Parathyroid adenoma (tissue), 2 donors: ENCODE measurements around the gene DCANP1.

ENCODE experiments used
- H2AFZ ChIP-seq: fragments of 300-600 bp; sonication (generic); one replicate; pipeline ENCODE4 v1.7.0; 2017; ENCODE audit warnings: antibody characterized with exemption, mild to moderate bottlenecking
- H3K27ac ChIP-seq: fragments of 300-600 bp; sonication (generic); one replicate; pipeline ENCODE4 v1.7.0; 2017
- H3K27me3 ChIP-seq: fragments of 300-600 bp; sonication (generic); one replicate; pipeline ENCODE4 v1.7.0; 2017; ENCODE audit warnings: low read length; ENCODE audit not compliant: control insufficient read depth, insufficient read depth
- H3K36me3 ChIP-seq: fragments of 300-600 bp; sonication (generic); one replicate; pipeline ENCODE4 v1.7.0; 2017; ENCODE audit warnings: low read length; ENCODE audit not compliant: control insufficient read depth, insufficient read depth
- H3K4me1 ChIP-seq: fragments of 300-600 bp; sonication (generic); one replicate; pipeline ENCODE4 v1.7.0; 2017; ENCODE audit warnings: control low read depth
- H3K4me2 ChIP-seq: fragments of 300-600 bp; sonication (generic); one replicate; pipeline ENCODE4 v1.7.0; 2017; ENCODE audit warnings: low read length
- H3K4me3 ChIP-seq: fragments of 300-600 bp; sonication (generic); one replicate; pipeline ENCODE4 v1.7.0; 2017; ENCODE audit warnings: low read depth, low read length
- H3K79me2 ChIP-seq: fragments of 300-600 bp; sonication (generic); one replicate; pipeline ENCODE4 v1.7.0; 2017; ENCODE audit warnings: control low read depth
- H3K9ac ChIP-seq: fragments of 300-600 bp; sonication (generic); one replicate; pipeline ENCODE4 v1.7.0; 2017; ENCODE audit warnings: mild to moderate bottlenecking
- H3K9me3 ChIP-seq: fragments of 300-600 bp; sonication (generic); one replicate; pipeline ENCODE4 v1.7.0; 2017; ENCODE audit warnings: low read length; ENCODE audit not compliant: control insufficient read depth
- CTCF ChIP-seq: fragments of 300-600 bp; sonication (generic); IDR thresholded peaks from one replicate; pipeline ENCODE4 v1.7.0; 2017; ENCODE audit warnings: antibody characterized with exemption, mild to moderate bottlenecking
- donor health status: primary hyperparathyroidism.

DCANP1 gene

DNA sequence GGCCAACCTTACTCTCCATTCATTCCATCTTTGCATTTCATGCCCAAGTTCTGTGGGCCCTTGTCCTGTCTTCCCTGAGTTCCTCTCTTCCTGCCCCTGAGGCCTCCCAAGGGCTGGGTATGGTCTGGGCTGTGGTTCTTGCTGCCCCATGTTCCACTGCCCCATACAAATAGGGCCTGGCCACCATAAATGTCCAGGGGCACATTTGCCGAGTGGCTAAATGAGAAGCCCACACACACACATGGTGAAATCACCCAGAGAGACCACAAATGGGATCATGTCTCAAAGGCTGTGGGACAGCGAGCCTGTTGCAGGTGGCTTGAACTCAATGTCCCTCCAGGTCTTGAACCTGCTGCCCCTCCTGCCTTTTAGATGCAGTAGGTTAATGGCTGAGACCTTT is 3.8 kb upstream of the DCANP1 start:
- Histone ChIP-seq H3K4me3 (no peak overlapping the region), H3K9me3 (no peaks in the 10 kb centered on the region), H3K27me3 (no peaks in the 10 kb centered on the region), H3K36me3 (no peaks in the 10 kb centered on the region), H3K4me2 (no peak overlapping the region), H3K4me1 (no peaks in the 10 kb centered on the region), H3K79me2 (no peaks in the 10 kb centered on the region), H3K27ac (no peak overlapping the region), H3K9ac (no peak overlapping the region), H2AFZ (no peak overlapping the region)
- no peak for TF ChIP-seq CTCF

DNA sequence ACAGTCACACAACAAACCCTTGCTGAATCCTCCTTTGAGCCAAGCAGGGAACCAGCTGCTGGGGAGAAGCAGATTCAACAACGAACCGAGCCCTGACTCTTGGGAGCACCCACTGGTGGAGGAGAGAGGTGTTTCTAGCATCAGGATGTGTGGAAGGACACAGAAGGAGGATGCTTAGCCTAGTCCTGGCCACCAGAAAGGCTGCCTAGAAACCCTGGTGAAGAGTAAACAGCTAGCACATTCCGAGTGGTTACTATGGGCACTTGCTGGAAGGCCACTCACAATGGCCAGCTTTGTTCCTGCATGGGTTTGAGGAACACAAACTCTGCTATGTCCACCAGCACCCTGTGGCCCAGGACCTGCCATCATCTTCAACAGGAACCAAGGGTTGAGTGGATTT is 3.2 kb upstream of the DCANP1 start:
- Histone ChIP-seq H3K36me3 (no peaks in the 10 kb centered on the region), H3K9me3 (no peaks in the 10 kb centered on the region), H3K79me2 (no peaks in the 10 kb centered on the region), H3K4me2 (no peak overlapping the region), H3K27me3 (no peaks in the 10 kb centered on the region), H2AFZ (no peak overlapping the region), H3K9ac (no peak overlapping the region), H3K4me3 (no peak overlapping the region), H3K27ac (no peak overlapping the region), H3K4me1 (no peaks in the 10 kb centered on the region)
- no peak for TF ChIP-seq CTCF

DNA sequence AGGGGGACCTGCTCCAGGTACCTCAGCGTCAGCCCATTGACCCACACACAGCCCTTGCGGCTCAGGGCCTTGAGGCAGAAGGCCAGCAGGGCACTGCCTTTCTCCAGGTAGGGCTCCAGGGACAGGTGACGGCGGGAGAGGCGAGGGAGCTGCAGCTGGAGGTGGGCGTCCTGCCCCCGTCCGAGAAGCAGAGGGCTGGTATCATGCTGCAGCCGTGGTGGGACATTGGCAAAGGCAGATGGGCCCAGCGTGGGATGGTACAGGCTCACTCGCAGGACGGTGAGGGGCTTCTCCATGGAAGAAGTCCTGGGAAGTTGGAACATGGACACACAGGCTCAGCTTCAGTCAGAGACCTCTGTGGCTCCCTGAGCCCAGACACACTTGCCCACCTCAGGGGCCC is 2.5 kb upstream of the DCANP1 start:
- Histone ChIP-seq H3K36me3 (no peaks in the 10 kb centered on the region), H3K27me3 (no peaks in the 10 kb centered on the region), H3K27ac (no peak overlapping the region), H3K4me3 (no peak overlapping the region), H3K9ac (no peak overlapping the region), H3K4me2 (no peak overlapping the region), H3K79me2 (no peaks in the 10 kb centered on the region), H2AFZ (no peak overlapping the region), H3K4me1 (no peaks in the 10 kb centered on the region), H3K9me3 (no peaks in the 10 kb centered on the region)
- no peak for TF ChIP-seq CTCF

DNA sequence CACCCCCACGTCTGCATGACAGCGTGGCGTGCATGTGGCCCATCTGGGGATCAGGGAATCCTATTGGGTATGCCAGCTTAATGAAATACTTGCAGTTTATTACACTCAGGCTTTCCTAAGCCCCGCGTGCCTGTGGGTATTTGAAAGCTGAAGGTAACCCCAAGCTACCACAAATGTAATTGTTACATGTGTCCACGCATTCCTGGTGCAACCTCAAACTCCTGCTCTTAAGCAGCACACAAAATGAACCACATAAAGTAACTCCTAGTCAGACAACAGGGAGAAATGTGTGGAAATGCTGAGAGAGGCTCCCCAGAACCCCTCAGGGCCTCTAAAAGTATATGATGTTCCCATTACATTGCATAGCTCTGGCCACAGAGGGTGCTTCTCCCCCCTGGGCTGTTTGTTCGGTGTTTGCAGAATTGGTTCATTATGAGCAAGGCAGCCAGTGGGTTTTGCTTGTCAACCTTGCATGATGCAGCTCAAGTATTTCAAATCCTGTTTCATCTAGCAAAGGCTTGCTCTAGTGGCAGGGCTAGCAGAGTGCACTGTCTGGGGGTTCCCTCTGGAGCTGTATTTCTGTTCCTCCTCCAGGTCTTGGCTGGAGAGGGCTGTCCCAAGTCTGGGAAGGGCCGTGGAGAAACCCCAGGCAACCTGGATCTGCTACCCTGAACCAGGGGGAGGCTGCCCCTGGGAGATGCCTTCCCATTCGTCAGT is 1.8 kb upstream of the DCANP1 start:
- no peaks in the 10 kb centered on the region for H3K27me3 ChIP-seq
- H2AFZ ChIP-seq = no peak overlapping the region
- no peak overlapping the region for H3K4me2 ChIP-seq
- no peak for TF ChIP-seq CTCF
- H3K9me3 ChIP-seq = no peaks in the 10 kb centered on the region
- no peaks in the 10 kb centered on the region for H3K79me2 ChIP-seq
- H3K9ac ChIP-seq = no peak overlapping the region
- no peak overlapping the region for H3K27ac ChIP-seq
- H3K4me1 ChIP-seq = no peaks in the 10 kb centered on the region
- no peaks in the 10 kb centered on the region for H3K36me3 ChIP-seq
- H3K4me3 ChIP-seq = no peak overlapping the region

DNA sequence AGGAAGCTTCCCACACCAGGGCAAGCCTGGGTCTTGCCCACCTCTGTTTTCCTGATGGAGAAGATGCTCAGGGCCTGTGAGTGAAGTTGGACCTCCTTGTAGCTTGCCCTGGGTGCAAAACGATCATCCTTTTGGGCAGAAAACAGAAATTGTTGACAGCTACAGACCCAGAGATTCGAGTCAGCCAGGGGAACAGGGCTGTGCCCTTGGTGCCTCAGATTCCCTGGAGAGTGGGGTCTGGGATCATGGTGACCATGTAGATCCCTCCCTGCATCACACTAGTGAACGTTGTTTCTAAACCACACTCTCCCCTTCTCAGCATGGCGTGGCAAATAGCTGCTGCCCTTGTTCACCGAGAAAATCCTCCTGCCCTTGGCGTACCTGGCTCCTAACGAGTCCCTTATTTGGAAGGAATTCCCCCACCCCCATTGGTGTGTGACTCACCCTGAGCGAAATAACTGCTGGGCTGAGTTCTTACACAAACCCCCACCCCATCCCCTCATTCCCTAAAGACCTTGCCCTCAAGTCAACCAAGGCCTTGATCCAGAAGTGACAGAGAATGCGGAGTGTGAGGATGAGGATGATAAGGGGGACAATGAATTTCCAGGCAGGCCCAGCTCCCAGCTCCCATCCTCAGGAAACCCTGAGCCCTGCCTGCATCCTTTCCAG is 1.1 kb upstream of the DCANP1 start:
- TF ChIP-seq CTCF = no peak
- no peaks in the 10 kb centered on the region for H3K27me3 ChIP-seq
- H3K9ac ChIP-seq = no peak overlapping the region
- H2AFZ ChIP-seq = no peak overlapping the region
- H3K36me3 ChIP-seq = no peaks in the 10 kb centered on the region
- H3K4me3 ChIP-seq = no peak overlapping the region
- no peak overlapping the region for H3K4me2 ChIP-seq
- H3K4me1 ChIP-seq = no peaks in the 10 kb centered on the region
- H3K9me3 ChIP-seq = no peaks in the 10 kb centered on the region
- H3K79me2 ChIP-seq = no peaks in the 10 kb centered on the region
- H3K27ac ChIP-seq = no peak overlapping the region
